GM23338 (cell line): Measurements from ENCODE around the gene TUBB4A. TPM values are rescaled to one million over a fixed set of nuclear protein-coding genes. Genes with fewer than 3 reads are reported as not detected.

Source experiments
- ATAC-seq: fragments of 200-7000 bp; cut with Tn5 transposase; 3 replicates; pipeline ENCODE4 v1.9.1; 2020
- DNase-seq: peaks from one replicate; pipeline ENCODE4 v3.0.0-alpha.2; 2015; ENCODE audit warnings: low spot score
- H2AFZ ChIP-seq: fragments of 200-600 bp; sonication (generic); 2 replicates; pipeline ENCODE4 v1.8.0; 2016; ENCODE audit warnings: antibody characterized with exemption, mild to moderate bottlenecking, moderate library complexity
- H3F3A ChIP-seq: fragments of 200-600 bp; sonication (generic); replicated peaks from 2 replicates; pipeline ENCODE4 v1.8.0; 2017; ENCODE audit warnings: antibody characterized with exemption, mixed run types, low read depth
- H3K27ac ChIP-seq: fragments of 200-600 bp; sonication (generic); 2 replicates; pipeline ENCODE4 v1.6.1; 2016; ENCODE audit warnings: low read depth
- H3K27me3 ChIP-seq: fragments of 200-600 bp; sonication (generic); 2 replicates; pipeline ENCODE4 v1.8.0; 2016; ENCODE audit warnings: mild to moderate bottlenecking, mixed run types, moderate library complexity; ENCODE audit not compliant: insufficient read depth
- H3K36me3 ChIP-seq: fragments of 200-600 bp; sonication (generic); 2 replicates; pipeline ENCODE4 v1.8.0; 2016; ENCODE audit warnings: mild to moderate bottlenecking; ENCODE audit not compliant: insufficient read depth
- H3K4me1 ChIP-seq: fragments of 200-600 bp; sonication (generic); 2 replicates; pipeline ENCODE4 v1.8.0; 2016; ENCODE audit warnings: mild to moderate bottlenecking, moderate library complexity; ENCODE audit not compliant: insufficient read depth
- H3K4me2 ChIP-seq: fragments of 200-600 bp; sonication (generic); 2 replicates; pipeline ENCODE4 v1.7.1; 2017; ENCODE audit warnings: mixed run types
- H3K4me3 ChIP-seq: fragments of 200-600 bp; sonication (generic); 2 replicates; pipeline ENCODE4 v1.6.1; 2016; ENCODE audit warnings: mixed run types
- H3K79me2 ChIP-seq: fragments of 200-600 bp; sonication (generic); replicated peaks from 2 replicates; pipeline ENCODE4 v1.8.0; 2017; ENCODE audit warnings: mild to moderate bottlenecking; ENCODE audit not compliant: insufficient read depth
- H3K9me2 ChIP-seq: fragments of 200-600 bp; sonication (generic); 2 replicates; pipeline ENCODE4 v1.8.0; 2017; ENCODE audit not compliant: insufficient read depth
- H4K20me1 ChIP-seq: fragments of 200-600 bp; sonication (generic); replicated peaks from 2 replicates; pipeline ENCODE4 v1.8.0; 2017; ENCODE audit warnings: mild to moderate bottlenecking; ENCODE audit not compliant: insufficient read depth
- H3K27ac Mint-ChIP-seq: 2 replicates; pipeline ENCODE4 v1.8.0; 2020; ENCODE audit warnings: inconsistent platforms, mild to moderate bottlenecking, moderate library complexity, mixed read lengths
- H3K27me3 Mint-ChIP-seq: 3 replicates; pipeline ENCODE4 v1.8.0; 2022; ENCODE audit warnings: low read depth, mild to moderate bottlenecking, moderate library complexity, mixed read lengths, inconsistent platforms; ENCODE audit not compliant: insufficient read depth, poor library complexity
- H3K36me3 Mint-ChIP-seq: 3 replicates; pipeline ENCODE4 v1.8.0; 2021; ENCODE audit warnings: low read depth, mild to moderate bottlenecking, inconsistent platforms, moderate library complexity, mixed read lengths
- H3K4me1 Mint-ChIP-seq: 3 replicates; pipeline ENCODE4 v1.8.0; 2020; ENCODE audit warnings: mild to moderate bottlenecking, inconsistent platforms, mixed read lengths
- H3K4me3 Mint-ChIP-seq: 3 replicates; pipeline ENCODE4 v1.8.0; 2021; ENCODE audit warnings: moderate library complexity, mild to moderate bottlenecking, inconsistent platforms, mixed read lengths
- H3K9me3 Mint-ChIP-seq: 3 replicates; pipeline ENCODE4 v1.8.0; 2020; ENCODE audit warnings: moderate library complexity, mild to moderate bottlenecking, inconsistent platforms, mixed read lengths
- CREB1 ChIP-seq: fragments of 250-450 bp; sonication (Bioruptor Pico); IDR thresholded peaks from 2 replicates; pipeline ENCODE4 v1.5.0; 2020; ENCODE audit warnings: low read depth, mild to moderate bottlenecking, moderate library complexity
- CTCF ChIP-seq, 2 experiments: fragments of 200-600 bp in 1 of 2; sonication (generic) in 1 of 2; conservative IDR thresholded peaks; 2 replicates each; pipeline versions ENCODE4 v1.5.1 to v1.6.1; 2016 to 2017; ENCODE audit warnings: antibody characterized with exemption in 2 of 2, low read depth in 2 of 2, mild to moderate bottlenecking in 2 of 2, moderate library complexity in 1 of 2
- ETS1 ChIP-seq: IDR thresholded peaks from 2 replicates; pipeline ENCODE4 v1.6.1; 2016; ENCODE audit warnings: antibody characterized with exemption
- REST ChIP-seq: IDR thresholded peaks from one replicate; pipeline ENCODE4 v1.6.1; 2018; ENCODE audit warnings: antibody characterized with exemption; ENCODE audit not compliant: unreplicated experiment
- ZNF462 ChIP-seq: fragments of 250-450 bp; sonication (Bioruptor Pico); IDR thresholded peaks from 2 replicates; pipeline ENCODE4 v1.5.0; 2020; ENCODE audit warnings: mild to moderate bottlenecking, moderate library complexity
- polyA plus RNA-seq: library from polyadenylated mRNA; unstranded; fragments of >200 nt; fragmentation: Nextera tagmentation; extraction: Ambion mirVana; gene quantifications from 2 replicates; pipeline ENCODE4 v1.2.1, GENCODE V29; 2016
- total RNA-seq: library from RNA; depleted of rRNA; stranded (reverse); fragments of >200 nt; shearing (Covaris generic); gene quantifications from 2 replicates; pipeline ENCODE4 v1.2.3, GENCODE V29; 2014

TUBB4A gene
- total and polyA plus RNA-seq, 2 experiments from 2014 or later, result 32.9 to 41.7 TPM

- TF ChIP-seq ZNF462 (CRISPR knock-in tag), result no peak
These were observed 28.5 kb downstream of the TUBB4A start (continued) for GRCh38 chr19:6473647-6474046.

GRCh38 chr19:6472713-6473112 lies 29.4 kb downstream of the TUBB4A start:
- H3K4me3 ChIP-seq, result no peak overlapping the region
- H3K36me3 ChIP-seq, result no peaks in the 10 kb centered on the region
- peaks cover 10% of the 10 kb centered on the region; the same call in 2 of the 3 replicates for H3K4me1 Mint-ChIP-seq
- no peaks in the 10 kb centered on the region for H3F3A ChIP-seq
- no peaks in the 10 kb centered on the region for H3K9me3 Mint-ChIP-seq
- H3K36me3 Mint-ChIP-seq, result peaks cover 4% of the 10 kb centered on the region; the same call in 1 of the 3 replicates
- H3K4me2 ChIP-seq, result no peak overlapping the region
- H2AFZ ChIP-seq, result no peak overlapping the region
- no peaks in the 10 kb centered on the region for H3K79me2 ChIP-seq
- no peaks in the 10 kb centered on the region for H3K9me2 ChIP-seq
- no peak for ATAC-seq
- H3K27me3 Mint-ChIP-seq, result peaks cover 12% of the 10 kb centered on the region
- no peak overlapping the region for H3K27ac Mint-ChIP-seq
- H3K27ac ChIP-seq, result no peak overlapping the region
- H3K4me1 ChIP-seq, result no peaks in the 10 kb centered on the region; the same call in 1 of the 2 replicates
- no peak for DNase-seq
- no peak overlapping the region for H3K4me3 Mint-ChIP-seq
- peaks cover 14% of the 10 kb centered on the region for H3K27me3 ChIP-seq
- H4K20me1 ChIP-seq, result no peaks in the 10 kb centered on the region
- TF ChIP-seq ETS1, result no peak
- no peak for TF ChIP-seq CTCF (conservative IDR thresholded peaks at IDR 0.05; ENCODE audit: low read depth in 2 of 2)
- no peak for TF ChIP-seq REST
- TF ChIP-seq CREB1 (CRISPR knock-in tag), result no peak
